ENCODE measurements around the gene LSM10.

LSM10 gene

DNA sequence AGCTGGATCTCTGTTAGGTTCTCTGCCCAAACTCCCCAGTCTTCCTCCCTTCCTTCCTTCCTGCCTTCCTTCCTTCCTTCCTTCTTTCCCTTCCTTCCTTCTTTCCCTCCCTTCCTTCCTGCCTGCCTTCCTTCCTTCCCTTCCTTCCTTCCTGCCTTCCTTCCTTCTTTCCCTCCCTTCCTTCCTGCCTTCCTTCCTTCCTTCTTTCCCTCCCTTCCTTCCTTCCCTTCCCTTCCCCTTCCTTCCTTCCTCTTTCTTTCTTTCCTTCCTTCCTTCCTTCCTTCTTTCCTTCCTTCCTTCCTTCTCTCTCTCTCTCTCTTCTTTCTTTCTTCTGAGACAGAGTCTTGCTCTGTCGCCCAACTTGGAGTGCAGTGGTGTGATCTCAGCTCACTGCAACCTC lies 8.7 kb upstream of the LSM10 start:
- DNase-seq = no peak

DNA sequence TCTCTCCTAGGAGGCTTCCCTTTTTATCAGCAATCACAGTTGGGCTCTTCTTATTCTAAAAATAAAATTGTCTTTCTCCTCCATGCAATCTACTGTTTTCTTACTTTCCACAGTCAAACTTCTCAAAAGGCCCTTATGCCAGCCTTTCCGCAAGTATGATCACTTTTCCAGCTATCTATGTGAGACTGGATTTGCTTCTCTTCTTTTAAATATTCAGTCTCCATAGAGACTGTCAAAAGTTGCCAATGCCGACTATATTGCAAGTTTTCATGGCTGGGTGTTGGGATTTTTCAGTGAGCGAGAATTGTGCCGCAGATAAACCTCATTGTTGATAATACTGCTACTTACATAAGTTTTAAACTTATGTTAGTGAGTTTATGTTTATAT lies 4.8 kb upstream of the LSM10 start:
- DNase-seq = no peak

DNA sequence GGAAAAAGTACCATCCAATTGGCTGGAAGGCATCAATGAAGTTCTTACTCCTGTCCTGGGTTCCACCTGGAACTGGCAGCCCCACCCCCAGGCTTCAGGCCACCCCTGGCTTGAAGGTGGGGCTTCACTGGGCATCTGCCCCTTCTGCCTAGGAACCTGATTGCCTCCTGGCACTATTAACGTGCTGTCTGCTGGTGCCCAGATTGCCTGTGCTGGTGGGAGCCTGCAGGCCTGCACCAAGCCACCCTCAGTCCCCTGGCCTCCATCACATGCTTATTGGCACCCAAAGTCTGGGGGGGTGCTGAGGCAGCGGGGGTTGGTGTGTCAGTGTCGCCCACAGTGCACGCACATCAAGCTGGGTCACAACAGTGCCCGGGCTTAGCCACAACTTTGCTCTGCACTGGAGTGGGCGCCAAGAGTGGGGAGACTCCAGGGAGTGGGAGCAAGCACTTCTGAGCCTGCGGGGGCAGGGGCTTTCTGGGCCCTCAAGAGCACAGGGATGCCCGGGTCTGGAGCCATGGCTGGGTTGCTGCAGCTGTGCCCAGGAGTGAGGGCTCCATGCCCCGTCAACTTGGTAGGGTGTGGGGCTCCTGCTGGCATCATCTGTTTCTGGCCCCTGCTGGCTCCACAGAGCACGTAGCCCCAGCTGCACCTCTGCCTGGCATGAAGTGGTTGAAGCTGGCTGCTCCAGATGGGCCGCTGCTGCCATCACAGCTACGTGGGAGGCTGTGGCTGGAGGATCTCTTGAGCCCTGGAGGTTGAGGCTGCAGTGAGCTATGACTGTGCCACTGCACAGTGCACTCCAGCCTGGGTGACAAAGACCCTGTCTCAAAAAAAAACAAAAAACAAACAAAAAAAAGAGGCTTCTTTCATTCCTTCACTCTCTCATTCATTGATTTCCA lies 4.1 kb upstream of the LSM10 start:
- DNase-seq = no peak

DNA sequence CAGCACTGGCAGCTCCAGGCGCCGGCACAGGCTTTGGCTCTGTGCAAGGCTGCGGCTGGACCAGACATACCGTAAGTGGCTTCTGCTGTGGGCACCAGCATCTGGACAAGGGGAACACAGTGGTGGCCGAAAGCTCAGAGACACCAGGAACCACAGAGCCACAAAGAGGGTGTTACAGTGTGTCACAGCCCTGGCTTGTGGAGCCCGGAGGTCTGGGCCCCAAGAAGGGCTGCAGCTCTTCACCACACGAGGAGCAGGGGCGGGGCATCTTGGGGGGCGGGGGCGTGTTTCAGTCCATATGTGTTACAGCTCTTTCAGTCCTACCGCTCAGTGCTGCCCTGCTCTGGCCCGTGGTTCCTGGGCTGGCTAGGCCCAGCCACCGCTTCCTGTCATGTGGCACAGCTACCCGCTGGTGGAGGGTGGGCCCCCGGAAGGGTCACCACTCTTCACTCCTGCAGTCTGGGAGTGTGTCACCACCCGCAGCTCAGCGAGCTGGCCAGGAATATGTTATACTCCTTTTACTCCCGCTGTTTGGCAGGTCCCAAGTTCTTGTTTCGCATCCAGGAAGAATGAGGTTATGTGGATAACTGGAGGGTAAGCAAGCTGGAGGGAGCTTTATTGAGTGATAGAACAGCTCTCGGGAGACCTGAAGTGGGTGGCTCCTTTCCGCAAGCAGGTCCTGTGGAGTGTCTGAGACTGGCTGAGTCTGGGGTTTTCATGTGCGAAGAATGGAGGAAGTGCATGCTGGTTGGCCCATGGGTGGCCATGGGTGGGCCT lies 3.3 kb upstream of the LSM10 start:
- DNase-seq = peak; percentile 52 to 81

DNA sequence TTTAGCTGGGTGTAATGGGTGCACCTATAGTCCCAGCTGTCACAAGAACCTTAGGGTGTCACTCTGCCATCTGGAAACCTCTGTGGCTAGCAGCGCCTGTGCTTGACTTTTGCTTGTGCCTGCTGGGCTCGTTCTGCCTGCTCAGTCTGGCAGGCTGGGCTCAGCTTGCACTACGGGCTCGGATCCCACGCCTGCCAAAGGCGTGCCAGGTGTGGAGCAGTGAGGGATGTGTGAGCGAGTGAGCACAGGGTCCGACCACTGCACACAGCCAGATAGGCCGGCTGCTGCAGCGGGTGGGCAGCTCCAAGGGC lies 2.8 kb upstream of the LSM10 start:
- no peak for DNase-seq

DNA sequence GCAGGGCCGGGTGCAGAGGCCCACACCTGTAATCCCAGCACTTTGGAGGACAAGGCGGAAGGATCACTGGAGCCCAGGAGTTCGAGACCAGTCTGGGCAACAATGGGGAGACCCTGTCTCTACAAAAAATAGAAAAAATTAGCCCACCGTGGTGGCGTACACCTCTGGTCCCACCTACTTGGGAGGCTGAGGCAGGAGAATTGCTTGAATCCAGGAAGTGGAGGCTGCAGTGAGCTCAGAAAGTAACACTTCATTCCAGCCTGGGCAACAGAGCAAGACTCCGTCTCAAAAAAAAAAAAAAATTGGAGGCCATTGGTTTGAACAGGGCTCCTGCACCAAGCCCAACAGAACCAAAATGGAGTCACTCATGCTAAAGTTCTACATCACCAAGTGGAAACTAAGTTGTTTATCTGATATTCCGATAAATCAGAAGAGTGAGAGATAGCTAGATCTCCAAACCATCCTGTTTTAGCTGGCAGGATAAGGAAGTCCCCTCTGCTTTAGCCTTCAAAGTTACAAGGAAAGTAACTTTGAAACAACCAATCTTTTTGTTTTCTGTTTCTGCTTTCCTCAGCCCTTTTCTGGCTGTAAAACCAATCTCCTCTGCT lies 766 bp upstream of the LSM10 start:
- DNase-seq = no peak

DNA sequence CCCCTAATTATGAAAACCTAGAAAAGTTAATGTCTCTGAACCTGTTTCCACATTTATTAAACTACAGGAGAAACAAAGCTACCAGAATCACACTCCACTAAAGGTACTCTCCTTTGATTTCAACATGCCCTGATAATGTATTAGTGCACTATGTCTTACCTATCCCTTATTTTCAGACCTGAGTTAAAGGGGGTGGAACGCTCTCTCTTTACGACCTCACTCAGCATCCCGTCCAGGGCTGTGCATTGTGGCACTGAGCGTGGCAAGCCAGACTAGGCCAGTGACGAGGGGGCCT lies 678 bp downstream of the LSM10 start:
- DNase-seq = peak in 1 of 2 donors; percentile 27

DNA sequence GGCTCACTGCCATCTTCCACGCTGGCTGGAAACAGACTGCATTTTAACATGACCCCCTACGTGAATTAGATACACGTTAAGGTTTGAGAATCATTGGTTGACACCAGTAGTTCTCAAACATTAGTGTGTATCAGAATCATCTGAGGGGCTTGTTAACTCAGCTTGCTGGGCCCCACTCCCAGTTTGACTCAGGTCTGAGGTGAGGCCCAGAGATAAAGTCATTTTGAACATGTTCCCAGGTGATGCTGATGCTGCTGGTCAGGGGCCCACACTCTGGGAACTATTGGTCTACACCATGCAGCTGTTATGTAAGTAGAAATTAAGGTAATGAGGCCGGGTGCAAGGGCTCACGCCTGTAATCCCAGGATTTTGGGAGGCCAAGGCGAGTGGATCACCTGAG lies 1.3 kb downstream of the LSM10 start:
- no peak for DNase-seq

DNA sequence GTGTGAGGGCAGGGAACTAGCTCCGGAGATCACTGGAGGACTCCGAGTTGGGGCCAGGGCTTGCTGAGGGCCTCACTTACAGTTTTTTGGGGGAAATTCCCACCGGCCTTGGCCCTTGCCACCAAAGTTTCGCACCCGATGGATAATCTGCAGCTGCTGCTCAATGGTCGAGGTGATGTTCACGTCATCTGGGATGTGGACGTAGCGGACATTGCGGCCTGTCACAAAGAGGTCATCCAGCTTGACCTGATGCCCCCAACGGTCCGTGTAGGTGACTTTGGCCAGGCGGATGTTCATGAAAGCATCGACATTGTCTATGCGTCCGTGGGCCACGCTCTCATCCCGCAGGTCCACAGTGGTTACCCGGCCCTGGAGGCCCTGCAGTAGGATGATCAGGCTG lies 4.0 kb downstream of the LSM10 start:
- no peak for DNase-seq

DNA sequence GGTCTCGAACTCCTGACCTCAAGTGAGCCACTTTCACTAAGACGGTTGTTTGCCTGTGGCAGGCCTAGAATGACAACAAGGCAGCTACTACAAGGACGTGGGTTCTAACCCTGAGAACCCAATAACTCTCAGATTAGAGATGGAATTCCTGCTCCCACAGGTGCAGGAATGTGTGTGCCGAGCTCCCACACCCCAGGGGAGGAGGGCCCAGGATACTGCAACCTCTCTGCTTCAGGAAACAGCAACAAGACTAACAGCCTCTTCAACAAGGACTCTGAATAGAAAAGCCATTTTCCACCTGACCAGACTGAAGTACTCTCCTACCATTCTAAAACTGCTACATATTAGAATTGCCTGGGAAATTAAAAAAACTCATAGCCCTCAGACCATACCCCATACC lies 4.9 kb downstream of the LSM10 start:
- DNase-seq = no peak

DNA sequence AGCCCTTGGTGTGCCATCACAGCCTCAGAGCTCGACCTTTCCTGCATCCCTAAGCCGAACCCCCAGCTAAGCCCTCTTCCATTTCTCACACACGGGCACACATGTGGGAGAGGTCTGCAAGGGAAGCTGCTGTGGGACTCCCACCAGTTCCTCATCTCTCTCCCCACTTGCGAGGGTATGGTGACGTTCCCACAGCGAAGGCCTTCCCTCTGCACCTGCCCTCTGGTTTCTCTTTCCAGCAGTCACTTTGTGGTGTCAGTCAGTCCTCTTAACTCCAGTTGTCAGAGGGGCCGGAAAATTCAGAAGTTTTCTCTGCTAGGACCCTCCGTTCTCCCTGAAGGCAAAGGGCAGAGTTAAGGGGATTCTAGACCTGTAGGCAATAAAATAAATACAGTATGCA lies 6.4 kb downstream of the LSM10 start:
- no peak for DNase-seq

DNA sequence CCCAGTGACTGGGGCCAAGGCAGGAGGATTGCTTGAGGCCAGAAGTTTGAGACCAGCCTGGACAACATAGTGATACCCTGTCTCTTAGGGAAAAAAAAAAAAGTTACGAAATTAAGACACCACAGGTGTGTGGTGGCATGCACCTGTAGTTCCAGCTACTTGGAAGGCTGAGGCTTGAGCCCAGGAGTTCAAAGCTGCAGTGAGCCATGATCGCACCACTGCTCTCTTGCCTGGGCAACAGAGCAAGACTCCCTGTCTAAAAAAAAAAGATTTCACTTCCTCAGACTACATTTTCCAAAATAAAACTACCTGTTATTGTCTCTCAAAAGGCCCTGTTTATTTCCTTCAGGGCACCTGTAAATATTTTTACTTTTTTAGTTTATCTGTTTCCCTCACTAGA lies 7.3 kb downstream of the LSM10 start:
- DNase-seq = no peak

DNA sequence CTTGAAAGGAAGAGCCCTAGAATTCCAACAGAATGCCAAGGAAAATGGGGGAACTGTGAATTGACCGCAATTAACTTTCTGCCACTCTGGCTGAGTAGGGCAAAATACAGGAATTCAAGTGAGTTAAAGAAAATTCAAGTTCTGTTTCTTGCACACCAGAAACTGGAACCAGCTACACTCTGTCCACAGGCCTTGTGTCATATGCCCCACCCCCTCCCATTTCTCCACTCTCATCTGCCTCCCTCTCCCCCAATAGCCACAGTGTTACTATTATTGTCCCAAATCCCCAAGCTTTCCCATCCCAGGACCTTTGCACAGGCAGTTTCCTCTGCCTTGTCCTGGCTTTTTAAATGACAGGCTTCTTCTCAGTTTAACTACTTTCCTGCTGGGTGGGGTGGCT lies 7.7 kb downstream of the LSM10 start:
- DNase-seq = no peak

DNA sequence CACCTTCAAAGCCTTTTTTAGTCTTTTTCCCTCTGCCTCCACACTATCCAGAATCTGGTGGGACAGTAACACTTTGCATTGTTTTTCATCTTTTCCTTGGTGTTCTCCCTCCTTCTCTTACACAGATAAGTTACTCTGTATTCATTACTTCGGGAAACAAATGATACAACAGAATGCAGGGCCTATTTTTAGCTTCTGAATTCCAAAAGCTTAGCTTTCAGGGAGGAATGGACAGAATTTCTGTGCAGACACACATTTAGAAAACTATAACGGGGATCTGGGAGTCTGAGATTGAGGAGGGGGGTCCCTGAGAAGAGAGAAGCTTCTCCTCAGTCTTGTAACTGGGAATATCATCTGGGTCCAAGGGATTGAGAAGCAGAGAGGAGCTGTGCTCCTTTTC lies 8.4 kb downstream of the LSM10 start:
- no peak for DNase-seq

DNA sequence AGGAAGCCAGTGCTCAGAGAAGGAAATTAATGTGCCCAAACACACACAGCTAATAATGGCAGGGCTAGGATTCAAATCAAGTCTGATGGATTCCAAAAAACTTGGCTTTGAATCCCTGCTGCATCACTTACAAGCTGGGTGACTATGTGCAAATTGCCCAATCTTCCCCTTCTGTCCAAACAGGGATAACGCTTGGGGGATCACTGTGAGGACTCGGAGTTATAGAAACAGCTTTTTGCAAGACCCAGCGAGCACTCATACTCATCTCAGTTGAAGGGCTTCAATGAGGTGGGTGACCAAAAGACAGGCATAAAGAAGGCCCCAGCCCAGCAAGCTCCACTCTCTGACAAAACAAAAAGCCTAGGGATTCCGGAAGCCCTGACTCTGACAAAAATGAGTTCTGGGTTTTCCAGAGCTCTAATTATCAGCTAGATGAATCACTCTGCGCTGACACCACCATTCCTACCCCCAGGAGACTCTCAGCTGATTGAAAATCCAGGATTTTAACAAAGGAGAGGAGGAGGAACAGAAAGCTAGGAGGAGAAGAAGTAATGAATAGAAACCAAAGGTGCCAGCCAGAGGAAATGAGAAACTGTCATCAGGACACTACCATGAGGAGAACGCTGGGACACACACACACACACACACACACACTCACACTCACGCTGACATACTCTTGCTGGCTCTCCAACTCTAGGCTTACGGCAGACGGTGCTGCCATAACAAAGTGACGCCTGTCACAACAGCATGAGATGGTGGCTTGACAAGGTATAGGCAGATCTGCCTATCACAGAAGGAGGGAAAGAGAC lies 10.4 kb downstream of the LSM10 start:
- DNase-seq = peak in 1 of 2 donors; percentile 45

DNA sequence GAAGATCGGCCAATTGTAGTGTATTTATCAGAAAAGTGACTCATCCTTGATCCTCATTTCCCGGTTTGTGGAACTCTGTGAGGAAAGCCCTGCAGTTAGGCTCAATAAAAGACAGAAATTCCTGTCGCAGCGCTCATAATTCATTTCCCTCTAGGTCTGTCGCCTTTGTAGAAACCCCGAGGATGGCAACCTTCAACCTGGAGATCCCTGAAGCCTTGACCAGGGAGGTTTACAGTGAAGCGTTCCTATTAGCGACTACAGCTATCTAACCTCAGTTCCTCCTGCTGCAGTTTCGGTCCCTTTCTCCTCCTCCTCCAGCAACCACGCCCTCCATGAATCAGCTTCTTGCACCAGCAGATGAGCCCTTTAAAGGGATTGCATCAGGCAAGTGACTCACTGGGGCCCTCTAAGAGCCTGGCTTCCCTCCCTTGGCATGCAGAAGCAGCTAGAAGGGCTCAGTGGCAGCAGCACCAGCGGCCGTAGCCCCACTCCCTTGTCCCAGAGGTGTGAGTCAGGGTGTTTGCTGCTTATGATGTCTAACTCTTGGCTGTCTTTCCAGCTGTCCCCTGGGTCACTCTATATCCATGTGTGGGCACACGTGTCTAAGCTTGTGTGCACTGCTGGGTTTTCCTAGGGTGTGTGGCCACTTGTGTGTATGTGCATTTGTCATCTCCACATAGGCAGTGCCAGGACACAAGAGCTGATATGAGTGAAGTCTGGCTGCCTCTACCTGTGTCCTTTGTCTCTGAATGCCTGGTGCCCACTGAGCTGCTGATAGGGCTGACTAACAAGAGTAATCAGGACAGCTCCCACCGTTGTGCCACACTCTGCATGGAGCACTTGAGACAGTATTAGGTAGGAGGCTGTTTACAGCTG lies 11.2 kb downstream of the LSM10 start:
- peak; percentile 85 to 93 for DNase-seq

DNA sequence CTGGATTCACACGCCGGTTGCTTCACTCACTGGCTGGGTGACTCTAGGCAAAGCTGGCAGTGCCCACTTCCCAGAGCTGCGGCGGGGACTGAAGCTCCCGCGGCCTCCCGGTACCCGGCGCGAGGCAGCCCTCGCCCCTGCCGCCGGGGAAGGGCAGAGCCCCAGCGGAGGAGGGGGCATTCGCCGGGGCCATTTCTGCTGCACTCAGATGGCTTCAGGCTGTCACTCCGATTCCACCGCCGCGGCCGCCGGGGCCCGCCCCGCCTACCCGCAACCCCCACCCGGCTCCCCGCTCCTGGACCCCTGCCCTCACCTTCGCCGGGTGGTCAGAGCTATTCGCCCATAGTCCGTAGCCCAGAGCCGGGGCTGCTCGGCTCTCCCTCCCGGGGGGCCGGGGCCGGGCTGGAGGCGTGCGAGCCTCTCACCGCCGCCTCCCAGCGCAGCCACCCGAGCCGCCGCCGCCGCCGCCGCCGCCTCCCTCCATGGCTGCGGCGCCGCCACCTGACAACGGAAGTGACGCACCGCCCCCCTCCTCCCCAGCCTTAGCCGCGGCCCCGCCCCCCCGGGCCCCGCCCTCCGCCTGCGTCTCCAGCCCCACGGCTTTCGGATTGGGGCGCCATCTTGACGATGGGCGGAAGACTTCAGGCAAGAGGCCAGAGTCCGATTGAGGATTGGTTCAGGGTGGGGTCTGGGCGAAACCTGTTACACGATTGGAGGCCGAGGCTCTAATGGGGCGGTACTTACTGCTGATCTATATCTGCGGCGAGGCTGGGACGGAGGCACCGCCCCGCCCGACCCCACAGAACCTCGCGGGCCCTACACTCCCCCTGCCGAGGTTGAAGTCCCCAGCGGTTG lies 12.1 kb downstream of the LSM10 start, which contains the start of gene STK40:
Gene STK40, minus strand, starts transcription at position 515 of the 855 bp plus-strand sequence. CDS start 24,592 bp downstream, outside the sequence.
- DNase-seq = peak; percentile 99

DNA sequence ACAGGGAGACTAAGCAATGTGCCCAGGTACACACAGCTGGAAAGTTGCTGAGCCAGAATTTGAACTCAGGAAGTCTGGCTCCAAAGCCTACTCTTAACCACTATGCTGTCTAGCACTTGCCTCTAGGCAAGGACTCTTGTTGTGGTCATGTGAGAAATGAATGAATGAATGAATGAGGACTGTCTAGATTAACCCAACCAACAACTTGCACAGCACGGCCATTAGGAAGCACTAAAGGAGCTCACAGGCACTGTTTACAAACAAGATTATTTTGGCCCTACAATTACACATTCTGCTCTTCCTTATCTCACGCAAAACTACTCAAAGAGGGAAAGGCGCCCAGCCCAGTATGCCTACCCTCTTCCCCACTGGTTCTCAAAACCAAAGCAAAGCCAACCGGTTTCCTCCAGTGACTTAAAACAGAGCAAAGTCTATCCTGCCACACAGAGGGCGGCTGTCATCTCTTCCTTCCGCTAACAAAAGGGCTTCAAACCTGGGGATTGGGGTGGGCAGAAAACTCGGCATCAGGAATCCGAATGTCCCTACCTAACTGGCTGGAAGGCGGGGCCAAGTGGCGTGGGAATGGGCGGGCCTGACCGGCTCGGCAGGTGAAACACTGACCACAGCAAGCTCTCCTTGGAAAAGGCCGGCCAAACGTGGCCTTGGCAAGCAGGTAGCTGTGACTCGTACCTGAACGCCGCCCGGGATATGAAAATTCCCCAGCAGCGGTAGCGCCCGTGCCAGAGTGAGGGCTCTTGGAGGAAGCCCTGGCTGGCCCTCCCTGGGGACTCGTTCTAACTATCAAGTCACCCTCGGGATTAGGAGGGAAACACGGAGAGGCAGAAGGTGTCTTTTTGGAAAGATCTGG lies 12.9 kb downstream of the LSM10 start:
- peak; percentile 35 to 58 for DNase-seq

DNA sequence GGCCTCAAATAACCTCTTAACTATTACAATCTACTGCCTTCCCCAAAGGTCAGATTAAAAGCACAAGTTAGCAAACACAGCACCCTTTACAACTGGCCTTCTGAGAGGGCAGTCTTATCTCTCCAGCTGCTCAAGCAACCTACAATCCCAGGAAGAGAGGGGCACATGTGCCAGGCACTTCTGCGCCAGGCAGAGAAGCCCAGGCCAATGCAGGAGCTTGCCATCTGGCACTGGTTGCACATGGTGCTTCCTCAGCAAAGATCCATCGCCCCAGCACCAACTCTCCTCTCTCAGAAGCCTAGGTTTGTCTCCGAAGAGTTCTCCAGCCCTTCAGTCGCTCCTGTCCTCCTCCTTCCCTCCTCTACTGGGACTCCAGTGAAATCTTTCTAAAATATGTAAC lies 14.5 kb downstream of the LSM10 start:
- DNase-seq = no peak

DNA sequence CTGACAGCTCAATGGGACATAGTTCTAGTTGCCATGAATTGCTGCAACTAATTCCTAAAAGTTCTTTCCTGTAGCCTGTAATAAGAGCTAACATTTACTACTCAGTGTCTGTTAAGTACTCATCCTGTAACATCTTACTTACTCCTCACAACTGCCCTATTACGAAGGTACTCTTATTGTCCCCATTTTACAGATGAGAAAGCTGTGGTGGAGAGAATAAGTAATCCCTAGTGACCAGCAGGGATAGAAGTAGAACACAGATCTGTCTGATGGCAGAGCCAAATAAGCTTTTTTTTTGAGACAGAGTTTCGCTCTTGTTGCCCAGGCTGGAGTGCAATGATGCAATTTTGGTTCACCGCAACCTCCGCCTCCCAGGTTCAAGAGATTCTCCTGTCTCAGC lies 15.0 kb downstream of the LSM10 start:
- DNase-seq = no peak
